Stomach (tissue), 9 donors: Measurements from ENCODE around the gene RILP. TPM values are rescaled to one million over a fixed set of nuclear protein-coding genes. Genes with fewer than 3 reads are reported as not detected.
A peak's percentile ranks its signal among the peaks of the same experiment; 100 is the strongest.

Source experiments
- DNase-seq, 2 donors: peaks; one replicate each; pipeline versions ENCODE4 v3.0.0 to v3.0.0-alpha.2; 2013 to 2019
- H3K27ac ChIP-seq, 5 donors: fragments of 200-600 bp in 4 of 5; sonication (generic) in 4 of 5; one replicate each; pipeline ENCODE4 v1.5.1; 2013 to 2019; ENCODE audit warnings: mild to moderate bottlenecking in 1 of 5, moderate library complexity in 1 of 5
- H3K27me3 ChIP-seq, 3 donors: fragments of 200-600 bp; sonication (generic); one replicate each; pipeline ENCODE4 v1.5.1; 2017 to 2019; ENCODE audit warnings: mixed run types in 1 of 3
- H3K36me3 ChIP-seq, 4 donors: fragments of 200-600 bp; sonication (generic); 1 replicate in 3 of 4; 2 replicates in 1 of 4; pipeline ENCODE4 v1.5.1; 2016 to 2019
- H3K4me1 ChIP-seq, 4 donors: fragments of 200-600 bp; sonication (generic); one replicate each; pipeline ENCODE4 v1.5.1; 2016 to 2019
- H3K4me3 ChIP-seq, 4 donors: fragments of 200-600 bp; sonication (generic) in 3 of 4; one replicate each; pipeline ENCODE4 v1.5.1; 2016 to 2019; ENCODE audit warnings: mild to moderate bottlenecking in 1 of 4
- H3K9me3 ChIP-seq, 4 donors: fragments of 200-600 bp; sonication (generic); one replicate each; pipeline ENCODE4 v1.5.1; 2016 to 2019
- CTCF ChIP-seq, 7 experiments: fragments of 450-650 bp in 4 of 7; fragments of 200-600 bp in 3 of 7; sonication (generic) in 3 of 7; IDR thresholded peaks; one replicate each; pipeline ENCODE4 v1.5.1; 2016 to 2019; ENCODE audit warnings: antibody characterized with exemption in 7 of 7, control low read depth in 2 of 7, mild to moderate bottlenecking in 1 of 7
- EP300 ChIP-seq: sonication (generic); formaldehyde crosslinking; IDR thresholded peaks from one replicate; pipeline ENCODE4 v1.6.1; 2017; ENCODE audit warnings: antibody characterized with exemption
- POLR2A ChIP-seq, 4 donors: fragments of 450-650 bp; IDR thresholded peaks; one replicate each; pipeline ENCODE4 v1.6.1; 2016; ENCODE audit warnings: antibody characterized with exemption in 4 of 4, control low read depth in 2 of 4, mild to moderate bottlenecking in 1 of 4, moderate library complexity in 1 of 4
- POLR2AphosphoS5 ChIP-seq, 3 donors: sonication (generic); formaldehyde crosslinking; IDR thresholded peaks; one replicate each; pipeline ENCODE4 v1.6.1; 2016; ENCODE audit warnings: antibody characterized with exemption in 3 of 3
- WGBS, 5 donors: extraction: QIAGEN DNeasy Blood & Tissue Kit in 3 of 5; methylation state at CpG; one replicate each; pipeline versions ENCODE4 v1.1.5 to v1.1.7; 2013 to 2018; 5-methylcytosine and 5-hydroxymethylcytosine counted together
- intact Hi-C: fragments of 100-400 bp; cut with DNase I; formaldehyde crosslinking; loops from one replicate; pipeline ENCODE4 v1.15.1; 2023; ENCODE audit warnings: low total_unique reads
- polyA plus RNA-seq, 3 donors: library from polyadenylated mRNA; stranded (reverse); fragments of 200-250 nt; gene quantifications; one replicate each; pipeline ENCODE4 v1.2.3, GENCODE V29; 2013
- total RNA-seq, 5 donors: library from RNA; depleted of rRNA; stranded (reverse); fragments of >200 nt; gene quantifications; one replicate each; pipeline versions ENCODE4 v1.1.0 to v1.2.3, GENCODE V29; 2014 to 2016
- donor health status: healthy with polysubstance abuse.
- donor health status: Bipolar disorder and iron deficiency.
- donor health status: healthy.

RILP gene
- total and polyA plus RNA-seq, 8 donors: 8.6 to 284 (median 25.8) TPM

GRCh38 chr17:1639549-1640180, 10.0 kb downstream of the RILP start:
- intact Hi-C loops: no loop called here

GRCh38 chr17:1638624-1639300, 10.9 kb downstream of the RILP start:
- intact Hi-C loops: no loop called here
- H3K36me3 ChIP-seq: peaks cover 0 to 26% (median 19%) of the 10 kb centered on the region in 4 donors
- no peak overlapping the region for H3K27ac ChIP-seq
- H3K27me3 ChIP-seq: no peaks in the 10 kb centered on the region
- DNase-seq: no peak
- WGBS, 5 donors: 71 to 82% (median 76%) methylated on average over 18 to 19 of the region's 19 CpGs
- TF ChIP-seq CTCF (IDR thresholded peaks at IDR 0.05): no peak
- no peak for TF ChIP-seq EP300
- TF ChIP-seq POLR2AphosphoS5 (IDR thresholded peaks at IDR 0.05): no peak
- no peak for TF ChIP-seq POLR2A (IDR thresholded peaks at IDR 0.05)
- no peak overlapping the region for H3K4me3 ChIP-seq
- peaks cover 5 to 20% (median 13%) of the 10 kb centered on the region in 4 donors for H3K4me1 ChIP-seq
- no peaks in the 10 kb centered on the region for H3K9me3 ChIP-seq

More at GRCh38 chr17:1639549-1640180, 10.0 kb downstream of the RILP start:
- 57 to 69% (median 61%) methylated on average over 5 to 11 of the region's 11 CpGs for WGBS, 5 donors
- Histone ChIP-seq H3K27me3 (no peaks in the 10 kb centered on the region), H3K27ac (no peak overlapping the region), H3K4me3 (no peak overlapping the region), H3K36me3 (peaks cover 0 to 22% (median 18%) of the 10 kb centered on the region in 4 donors), H3K9me3 (no peaks in the 10 kb centered on the region), H3K4me1 (peaks cover 12 to 29% (median 22%) of the 10 kb centered on the region in 4 donors)
- DNase-seq: peak in 1 of 2 donors; percentile 52
- no peak for TF ChIP-seq POLR2AphosphoS5 (IDR thresholded peaks at IDR 0.05)
- TF ChIP-seq CTCF (IDR thresholded peaks at IDR 0.05): no peak
- TF ChIP-seq POLR2A (IDR thresholded peaks at IDR 0.05): no peak
- TF ChIP-seq EP300: no peak

- 74 to 82% (median 78%) methylated on average over 15 to 17 of the region's 17 CpGs for WGBS, 5 donors
- Histone ChIP-seq H3K9me3 (no peaks in the 10 kb centered on the region), H3K4me3 (no peak overlapping the region), H3K27ac (no peak overlapping the region), H3K4me1 (peaks cover 0 to 14% (median 7%) of the 10 kb centered on the region in 4 donors), H3K27me3 (no peaks in the 10 kb centered on the region), H3K36me3 (peaks cover 0 to 26% (median 19%) of the 10 kb centered on the region in 4 donors)
- intact Hi-C loops: no loop called here
- DNase-seq: peak in 1 of 2 donors; percentile 60
- TF ChIP-seq CTCF (IDR thresholded peaks at IDR 0.05) (no peak), EP300 (no peak), POLR2A (IDR thresholded peaks at IDR 0.05) (no peak), POLR2AphosphoS5 (IDR thresholded peaks at IDR 0.05) (no peak)
Measured at GRCh38 chr17:1638171-1638590, 11.5 kb downstream of the RILP start.

- TF ChIP-seq EP300 (no peak), POLR2A (IDR thresholded peaks at IDR 0.05) (no peak), POLR2AphosphoS5 (IDR thresholded peaks at IDR 0.05) (no peak), CTCF (IDR thresholded peaks at IDR 0.05) (no peak)
- Histone ChIP-seq H3K27ac (no peak overlapping the region), H3K9me3 (no peaks in the 10 kb centered on the region), H3K27me3 (no peaks in the 10 kb centered on the region), H3K4me1 (peaks cover 0 to 14% (median 6%) of the 10 kb centered on the region in 4 donors), H3K4me3 (no peak overlapping the region), H3K36me3 (peaks cover 0 to 26% (median 19%) of the 10 kb centered on the region in 4 donors)
- DNase-seq: peak in 1 of 2 donors; percentile 3
- intact Hi-C loops: no loop called here
- 73 to 88% (median 86%) methylated on average over 6 to 15 of the region's 15 CpGs for WGBS, 5 donors
Measured at GRCh38 chr17:1636732-1637285, 12.9 kb downstream of the RILP start.
